K562 (cell line): ENCODE results near the gene PPFIA3. TPM values are rescaled to one million over a fixed set of nuclear protein-coding genes. Genes with fewer than 3 reads are reported as not detected.

Experiments used
- ATAC-seq: fragments of 200-7000 bp; cut with Tn5 transposase; 3 replicates; pipeline ENCODE4 v1.9.1; 2020; ENCODE audit warnings: moderate library complexity
- BruUV-seq: library from RNA; stranded (reverse); fragments of 400-500 nt; replicated peaks from 2 replicates; lab custom pipeline; 2021; lab: Mats Ljungman, UMichigan
- CTCF ChIA-PET: fragments of 300-600 bp; formaldehyde crosslinking; extraction: SDS; loops from one replicate; lab custom pipeline; 2021; ENCODE audit warnings: low intra/inter-chr PET ratio; lab: Yijun Ruan, JAX
- POLR2A ChIA-PET: fragments of 300-600, 350-650 bp; sonication (Branson Sonifier 250); formaldehyde crosslinking; extraction: SDS; loops from one replicate; lab custom pipeline; 2021; ENCODE audit warnings: antibody characterized with exemption, inconsistent platforms; lab: Yijun Ruan, JAX
- DNase-seq, 4 experiments: peaks; one replicate each; pipeline versions ENCODE4 v3.0.0 to v3.0.0-alpha.2; 2011 to 2018; ENCODE audit warnings: low spot score in 3 of 4, mixed read lengths in 3 of 4; ENCODE audit errors: extremely low read depth in 1 of 4
- FAIRE-seq: peaks from 2 replicates; lab custom pipeline; 2011; peaks lifted over from hg19 to GRCh38; lab: Jason Lieb, UNC
- H2AFZ ChIP-seq: 2 replicates; pipeline ENCODE4 v1.6.0; 2011; ENCODE audit warnings: low read depth, low read length, control low read depth, inconsistent platforms
- H3K27ac ChIP-seq: fragments of 200-600 bp; 3 replicates; pipeline ENCODE4 v1.8.0; 2011; ENCODE audit warnings: low read depth, mild to moderate bottlenecking, control low read depth, inconsistent platforms, low read length, moderate library complexity, mixed read lengths; ENCODE audit errors: extremely low read depth
- H3K27me3 ChIP-seq, 2 experiments: fragments of 300-600 bp in 1 of 2; 2 replicates in 1 of 2; 3 replicates in 1 of 2; pipeline versions ENCODE4 v1.6.0 to v1.8.0; 2011; ENCODE audit warnings: inconsistent platforms in 2 of 2, low read length in 2 of 2, mild to moderate bottlenecking in 1 of 2, mixed read lengths in 1 of 2, moderate library complexity in 1 of 2; ENCODE audit not compliant: control insufficient read depth in 2 of 2, insufficient read depth in 2 of 2
- H3K36me3 ChIP-seq: fragments of 300-600 bp; 3 replicates; pipeline ENCODE4 v1.8.0; 2011; ENCODE audit warnings: mild to moderate bottlenecking, low read length, inconsistent platforms; ENCODE audit not compliant: control insufficient read depth, insufficient read depth
- H3K4me1 ChIP-seq, 2 experiments: fragments of 200-600 bp in 1 of 2; replicated peaks in 1 of 2; 2 replicates in 1 of 2; 3 replicates in 1 of 2; pipeline versions ENCODE4 v1.5.1 to v1.8.0; 2011; ENCODE audit warnings: inconsistent platforms in 2 of 2, low read length in 2 of 2, mild to moderate bottlenecking in 1 of 2, mixed read lengths in 1 of 2, moderate library complexity in 1 of 2; ENCODE audit not compliant: control insufficient read depth in 2 of 2, insufficient read depth in 2 of 2
- H3K4me2 ChIP-seq: 2 replicates; pipeline ENCODE4 v1.6.1; 2011; ENCODE audit warnings: low read length, control low read depth, inconsistent platforms, mixed read lengths; ENCODE audit not compliant: insufficient read depth
- H3K4me3 ChIP-seq: fragments of 200-600 bp; sonication (generic), shearing (Covaris generic); 2 replicates; pipeline ENCODE4 v1.5.1; 2016; ENCODE audit warnings: control low read depth, inconsistent platforms
- H3K79me2 ChIP-seq: fragments of 200-600 bp; 3 replicates; pipeline ENCODE4 v1.8.0; 2011; ENCODE audit warnings: low read length, inconsistent platforms; ENCODE audit not compliant: control insufficient read depth, insufficient read depth
- H3K9ac ChIP-seq, 2 experiments: 2 replicates each; pipeline versions ENCODE4 v1.6.0 to v1.6.1; 2011; ENCODE audit warnings: low read depth in 2 of 2, low read length in 2 of 2, control low read depth in 1 of 2, inconsistent platforms in 1 of 2, mild to moderate bottlenecking in 1 of 2, mixed read lengths in 1 of 2; ENCODE audit not compliant: insufficient read depth in 1 of 2
- H3K9me1 ChIP-seq: one replicate; pipeline ENCODE4 v1.6.0; 2011; ENCODE audit warnings: inconsistent platforms, mild to moderate bottlenecking, low read length, moderate library complexity; ENCODE audit not compliant: control insufficient read depth, insufficient read depth
- H3K9me3 ChIP-seq: replicated peaks from 2 replicates; pipeline ENCODE4 v1.5.1; 2011; ENCODE audit warnings: low read depth, low read length, inconsistent platforms; ENCODE audit not compliant: control insufficient read depth, insufficient read depth
- H4K20me1 ChIP-seq: replicated peaks from 2 replicates; pipeline ENCODE4 v1.6.1; 2011; ENCODE audit warnings: low read length, inconsistent platforms, mixed read lengths; ENCODE audit not compliant: control insufficient read depth, insufficient read depth
- ATF7 ChIP-seq: fragments of 450-650 bp; IDR thresholded peaks from 2 replicates; pipeline ENCODE4 v1.7.1; 2014; ENCODE audit warnings: mild to moderate bottlenecking, moderate library complexity
- CEBPZ ChIP-seq: fragments of 150-350 bp; IDR thresholded peaks from 2 replicates; pipeline ENCODE4 v1.6.1; 2014; ENCODE audit warnings: low read depth, mild to moderate bottlenecking, low read length, borderline replicate concordance
- NONO ChIP-seq, 2 experiments: fragments of 200-400 bp in 1 of 2; fragments of 450-650 bp in 1 of 2; formaldehyde crosslinking in 1 of 2; IDR thresholded peaks; 2 replicates each; pipeline ENCODE4 v1.6.1; 2017; ENCODE audit warnings: low read depth in 2 of 2, mild to moderate bottlenecking in 2 of 2, moderate library complexity in 2 of 2, low read length in 1 of 2
- POLR2G ChIP-seq: fragments of 200-400 bp; formaldehyde crosslinking; IDR thresholded peaks from 2 replicates; pipeline ENCODE4 v1.6.1; 2017; ENCODE audit warnings: low read depth, mild to moderate bottlenecking, antibody characterized with exemption, low read length, moderate library complexity
- RBFOX2 ChIP-seq: fragments of 200-400 bp; formaldehyde crosslinking; IDR thresholded peaks from 2 replicates; pipeline ENCODE4 v1.6.1; 2017; ENCODE audit warnings: low read depth, mild to moderate bottlenecking, low read length, moderate library complexity
- RBM22 ChIP-seq: fragments of 200-400 bp; formaldehyde crosslinking; IDR thresholded peaks from 2 replicates; pipeline ENCODE4 v1.6.1; 2018; ENCODE audit warnings: low read length, low read depth; ENCODE audit not compliant: poor library complexity, severe bottlenecking
- ZBTB33 ChIP-seq: sonication (generic); formaldehyde crosslinking; IDR thresholded peaks from 2 replicates; pipeline ENCODE4 v1.8.1; 2023; ENCODE audit warnings: mild to moderate bottlenecking, missing genetic modification reagents
- ZC3H4 ChIP-seq: sonication (generic); formaldehyde crosslinking; IDR thresholded peaks from 2 replicates; pipeline ENCODE4 v1.9.0; 2021; ENCODE audit warnings: missing genetic modification reagents, borderline replicate concordance
- ZNF143 ChIP-seq: sonication (generic); formaldehyde crosslinking; IDR thresholded peaks from 2 replicates; pipeline ENCODE4 v1.9.0; 2022; ENCODE audit warnings: mild to moderate bottlenecking, missing genetic modification reagents
- WGBS: fragments of 100-300 bp; shearing (Covaris generic); methylation state at CpG from one replicate; pipeline ENCODE4 v1.1.6; 2016; ENCODE audit warnings: low coverage, mixed read lengths; ENCODE audit not compliant: insufficient coverage; ENCODE audit errors: missing lambda C conversion rate; 5-methylcytosine and 5-hydroxymethylcytosine counted together
- in situ Hi-C: fragments of 300-500 bp; cut with MboI; formaldehyde crosslinking; loops from 4 replicates; pipeline ENCODE4 v1.15.0; 2018; ENCODE audit warnings: inconsistent platforms, mixed read lengths
- intact Hi-C: fragments of 100-400 bp; cut with micrococcal nuclease; formaldehyde crosslinking; loops from 2 replicates; pipeline ENCODE4 v1.14.2; 2022
- polyA plus RNA-seq, 8 experiments: library from polyadenylated mRNA; depleted of rRNA in 4 of 8; stranded (reverse) in 5 of 8; unstranded in 3 of 8; fragments of >200 nt; fragmentation: Nextera tagmentation in 2 of 8; fragmentation: Illumina TruSeq in 1 of 8; extraction: Ambion mirVana in 2 of 8; extraction: Trizol in 1 of 8; gene quantifications; 2 replicates each; pipeline versions ENCODE4 v1.2.1 to v1.2.3, GENCODE V29; 2011 to 2014; ENCODE audit warnings: inconsistent platforms in 1 of 8, missing spikeins in 1 of 8
- total RNA-seq, 7 experiments: library from RNA; depleted of rRNA in 6 of 7; stranded (reverse); fragments of >200 nt in 6 of 7; fragmentation: Illumina TruSeq in 2 of 7; extraction: Trizol in 2 of 7; gene quantifications; 2 replicates each; pipeline versions ENCODE4 v1.2.1 to v1.2.3, GENCODE V29; 2011 to 2021; ENCODE audit warnings: low replicate concordance in 1 of 7

The PPFIA3 gene
- total and polyA plus RNA-seq, 9 of the 15 experiments (the other 6 are each of a cell fraction or from before 2014, with no cell fraction given), result 0.10 to 53.0 (median 17.6) TPM

GRCh38 chr19:49103331-49104085, 15.8 kb upstream of the PPFIA3 start (continued):
- TF ChIP-seq NONO (IDR thresholded peaks at IDR 0.05; ENCODE audit: low read depth in 2 of 2, low read length in 1 of 2), result no peak
- TF ChIP-seq ZC3H4, result no peak
- peak; percentile 41 for TF ChIP-seq RBFOX2
- TF ChIP-seq ZNF143 (CRISPR knock-in tag), result no peak
- TF ChIP-seq ATF7, result no peak

GRCh38 chr19:49104229-49104864, 15.0 kb upstream of the PPFIA3 start:
- ChIA-PET CTCF (no interaction called here), POLR2A (interaction anchor here (1.5 to 2.6 kb wide), 4 partner anchors 9 to 15 kb away, joined by 3 to 20 read pairs (median 10); partner anchors contain the start of gene LIN7B)
- FAIRE-seq (no peak), DNase-seq (peak in 1 of 4 experiments; percentile 35)
- H2AFZ ChIP-seq, result no peak overlapping the region
- intact Hi-C loops, result no loop called here
- H3K27ac ChIP-seq, result no peak overlapping the region
- peaks cover 17% of the 10 kb centered on the region for H4K20me1 ChIP-seq
- no peak overlapping the region for H3K4me2 ChIP-seq
- TF ChIP-seq RBM22 (peak; percentile 84), POLR2G (peak; percentile 69), CEBPZ (no peak), ZBTB33 (CRISPR knock-in tag) (peak; percentile 59; the same call in 1 of the 2 replicates)
- TF ChIP-seq, all 486 proteins: peak for 3
- Histone ChIP-seq H3K9me1 (peaks cover 11% of the 10 kb centered on the region), H3K4me1 (peaks cover 0 to 48% of the 10 kb centered on the region in 2 experiments; a peak in 3 of 5 replicates), H3K36me3 (peaks cover 98% of the 10 kb centered on the region), H3K27me3 (no peaks in the 10 kb centered on the region), H3K9me3 (no peaks in the 10 kb centered on the region), H3K4me3 (no peak overlapping the region), H3K9ac (peak overlapping the region in 1 of 2 experiments; percentile 36; a peak in 1 of 4 replicates), H3K79me2 (peaks cover 18% of the 10 kb centered on the region)
- 90% methylated on average over 20 of the region's 30 CpGs for WGBS
- in situ Hi-C loops, result no loop called here
- no TSS peak for BruUV-seq
- ATAC-seq, result no peak
